Heart right ventricle (tissue), 16 donors: ENCODE results near the gene CD200R1L. TPM values are rescaled to one million over a fixed set of nuclear protein-coding genes. Genes with fewer than 3 reads are reported as not detected.

ENCODE experiments used
- ATAC-seq, 8 donors: fragments of 200-7000 bp; cut with Tn5 transposase; one replicate each; pipeline ENCODE4 v1.9.1; 2020; ENCODE audit warnings: mild to moderate bottlenecking in 8 of 8, moderate library complexity in 8 of 8, moderate number of reproducible peaks in 1 of 8
- DNase-seq, 2 donors: peaks; one replicate each; pipeline ENCODE4 v3.0.0-alpha.2; 2020
- H3K27ac ChIP-seq, 10 donors: fragments of 200-600 bp; sonication (generic) in 2 of 10; one replicate each; pipeline versions ENCODE4 v1.5.0 to v1.8.0; 2020 to 2022; ENCODE audit warnings: mild to moderate bottlenecking in 3 of 10
- H3K27me3 ChIP-seq, 7 donors: fragments of 200-600 bp; one replicate each; pipeline ENCODE4 v1.8.0; 2021 to 2022; ENCODE audit warnings: mild to moderate bottlenecking in 2 of 7
- H3K36me3 ChIP-seq, 9 donors: fragments of 200-600 bp; sonication (generic) in 1 of 9; one replicate each; pipeline versions ENCODE4 v1.5.0 to v1.8.0; 2020 to 2022; ENCODE audit warnings: mild to moderate bottlenecking in 2 of 9
- H3K4me1 ChIP-seq, 9 donors: fragments of 200-600 bp; sonication (generic) in 1 of 9; one replicate each; pipeline versions ENCODE4 v1.5.0 to v1.8.0; 2020 to 2022; ENCODE audit warnings: mild to moderate bottlenecking in 4 of 9
- H3K4me3 ChIP-seq, 10 donors: fragments of 200-600 bp; sonication (generic) in 2 of 10; one replicate each; pipeline versions ENCODE4 v1.5.0 to v1.8.0; 2020 to 2022; ENCODE audit warnings: mild to moderate bottlenecking in 7 of 10, moderate library complexity in 2 of 10
- H3K9me3 ChIP-seq, 11 donors: fragments of 200-600 bp in 10 of 11; sonication (generic) in 2 of 11; one replicate each; pipeline versions ENCODE4 v1.5.0 to v1.8.0; 2013 to 2022; ENCODE audit warnings: mild to moderate bottlenecking in 2 of 11, control low read depth in 1 of 11, moderate library complexity in 1 of 11
- CTCF ChIP-seq, 9 donors: fragments of 200-600 bp; sonication (generic) in 2 of 9; IDR thresholded peaks; one replicate each; pipeline versions ENCODE4 v1.5.0 to v1.8.0; 2021 to 2022; ENCODE audit warnings: antibody characterized with exemption in 9 of 9, mild to moderate bottlenecking in 5 of 9, moderate library complexity in 1 of 9
- WGBS, 2 donors: extraction: QIAGEN DNeasy Blood & Tissue Kit; methylation state at CpG; one replicate each; pipeline ENCODE4 v1.1.7; 2013; ENCODE audit warnings: inconsistent platforms in 1 of 2; 5-methylcytosine and 5-hydroxymethylcytosine counted together
- intact Hi-C, 10 donors: fragments of 100-400 bp; cut with DNase I; formaldehyde crosslinking; loops; one replicate each; pipeline versions ENCODE4 v1.11.1 to v1.14.2; 2022
- long read RNA-seq, 3 donors: library from polyadenylated mRNA; unstranded; transcript quantifications; one replicate each; pipeline ENCODE4 v2.0.0, GENCODE V29; 2020 to 2021
- polyA plus RNA-seq, 2 donors: library from polyadenylated mRNA; stranded (reverse); fragments of 200-250 nt; gene quantifications; one replicate each; pipeline ENCODE4 v1.2.3, GENCODE V29; 2013
- total RNA-seq, 10 donors: library from RNA; stranded (reverse); fragmentation: NEBNext Ultra II Directional in 3 of 10; extraction: Animal tissue kit (Norgen Biotek cat#: 25700) in 3 of 10; gene quantifications; one replicate each; pipeline versions ENCODE4 v1.2.1 to v1.2.4, GENCODE V29; 2021 to 2023
- donor health status: Arrhythmogenic right ventricular cardiomyopathy.
- donor health status: ischemic (EF 13 %, LVEDD 7.1; RV severe dilation, severe dysfunction).
- donor health status: healthy with polysubstance abuse.
- donor health status: DM: no; HTN: yes; CAD: no.
- donor health status: DM: no; HTN: no; CAD: no.
- donor health status: ischemic (EF 25% LVEDD 6.9; RV normal size, moderate dysfunction).
- donor health status: ischemic (EF 25% LVEDD 5.7; RV mildly dilated, moderate dysfunction).
- donor health status: healthy.
- donor health status: DM: yes; HTN: yes; CAD: no.
- donor health status: Ischemic cardiomyopathy.
- donor health status: ischemic (EF 35%, LVEDD 5.7; RV mildly dilated, moderate dysfunction).
- donor health status: nonischemic (EF 11% LVEDD 7.7; RV severe dilation, severe dysfunction).
- donor health status: DM: yes; HTN: yes; CAD: no.
- donor health status: PGD.
- donor health status: ischemic (EF 29% LVEDD 5.4; RV normal size, mild dysfunction).
- donor health status: nonischemic (EF 23%, LVEDD 6.1; RV moderate dilation, normal function).

Gene CD200R1L
- total RNA-seq (not detected), polyA plus RNA-seq (not detected)
- long read RNA-seq, donor 1 = 0 reads
- long read RNA-seq, donor 2 = 0 reads
- long read RNA-seq, donor 3 = 0 reads

- Histone ChIP-seq H3K4me1 (no peaks in the 10 kb centered on the region), H3K36me3 (no peaks in the 10 kb centered on the region), H3K9me3 (peaks cover 0 to 31% (median 11%) of the 10 kb centered on the region in 11 donors), H3K4me3 (no peak within 1 kb of the TSS), H3K27me3 (no peaks in the 10 kb centered on the region), H3K27ac (no peak within 1 kb of the TSS)
- no peak for ATAC-seq
- WGBS, 2 donors = 82 to 89% methylated on average over 2 of the region's 2 CpGs
- intact Hi-C loops = no loop called here
- no peak for DNase-seq
- TF ChIP-seq CTCF (IDR thresholded peaks at IDR 0.05) = no peak
Observed at GRCh38 chr3:112846764-112847163, at the start of gene CD200R1L. CD200R1L (minus strand) TSS chr3:112846864; CDS start chr3:112829367, 17,497 bp downstream.

GRCh38 chr3:112894258-112894657 is 47.6 kb upstream of the CD200R1L start:
- intact Hi-C loops = no loop called here

GRCh38 chr3:112889357-112889756 is 42.7 kb upstream of the CD200R1L start:
- DNase-seq (no peak), ATAC-seq (no peak)
- Histone ChIP-seq H3K9me3 (peaks cover 0 to 3% (median 0%) of the 10 kb centered on the region in 11 donors), H3K36me3 (no peaks in the 10 kb centered on the region), H3K27me3 (peaks cover 0 to 6% (median 0%) of the 10 kb centered on the region in 7 donors), H3K4me3 (no peak overlapping the region), H3K4me1 (no peaks in the 10 kb centered on the region), H3K27ac (no peak overlapping the region)
- intact Hi-C loops = no loop called here
- no peak for TF ChIP-seq CTCF (IDR thresholded peaks at IDR 0.05)
- WGBS, 2 donors = 42 to 53% methylated on average over 3 of the region's 3 CpGs

More at GRCh38 chr3:112894258-112894657, 47.6 kb upstream of the CD200R1L start:
- Histone ChIP-seq H3K4me3 (no peak overlapping the region), H3K9me3 (peaks cover 0 to 3% (median 0%) of the 10 kb centered on the region in 11 donors), H3K27me3 (peaks cover 0 to 5% (median 0%) of the 10 kb centered on the region in 7 donors), H3K27ac (no peak overlapping the region), H3K4me1 (no peaks in the 10 kb centered on the region), H3K36me3 (no peaks in the 10 kb centered on the region)
- no peak for DNase-seq
- no peak for ATAC-seq
- 75 to 78% methylated on average over 5 of the region's 5 CpGs for WGBS, 2 donors
- no peak for TF ChIP-seq CTCF (IDR thresholded peaks at IDR 0.05)

- Histone ChIP-seq H3K27ac (no peak overlapping the region), H3K36me3 (no peaks in the 10 kb centered on the region), H3K4me1 (no peaks in the 10 kb centered on the region), H3K9me3 (peaks cover 0 to 3% (median 0%) of the 10 kb centered on the region in 11 donors), H3K4me3 (no peak overlapping the region), H3K27me3 (peaks cover 0 to 6% (median 0%) of the 10 kb centered on the region in 7 donors)
- no peak for ATAC-seq
- no peak for TF ChIP-seq CTCF (IDR thresholded peaks at IDR 0.05)
- intact Hi-C loops = no loop called here
- DNase-seq = no peak
- 51 to 58% methylated on average over 2 of the region's 2 CpGs for WGBS, 2 donors
Observed at GRCh38 chr3:112888381-112889085, 41.9 kb upstream of the CD200R1L start.
